HG03280 (cell line): ENCODE results near the gene PDE6H.

Experiments used
- ATAC-seq: cut with Tn5 transposase; IDR thresholded peaks from one replicate; pipeline ENCODE4 v1.9.1; 2021; ENCODE audit warnings: mild to moderate bottlenecking, moderate library complexity; ENCODE audit not compliant: unreplicated experiment

Gene PDE6H

GRCh38 chr12:14999021-14999694 is 26.3 kb downstream of the PDE6H start:
- no peak for ATAC-seq

- no peak for ATAC-seq
These were observed 27.0 kb downstream of the PDE6H start for GRCh38 chr12:14999695-15000365.

GRCh38 chr12:15000575-15000974 is 27.7 kb downstream of the PDE6H start:
- no peak for ATAC-seq

GRCh38 chr12:15001733-15002382 is 29.0 kb downstream of the PDE6H start:
- ATAC-seq: no peak

GRCh38 chr12:15004421-15004820 is 31.6 kb downstream of the PDE6H start:
- ATAC-seq: no peak

GRCh38 chr12:15005064-15005463 is 32.2 kb downstream of the PDE6H start:
- ATAC-seq: no peak

GRCh38 chr12:15007551-15007950 is 34.7 kb downstream of the PDE6H start:
- no peak for ATAC-seq

- peak; percentile 59 for ATAC-seq
These were observed 38.3 kb downstream of the PDE6H start for GRCh38 chr12:15011162-15011561.

DNA sequence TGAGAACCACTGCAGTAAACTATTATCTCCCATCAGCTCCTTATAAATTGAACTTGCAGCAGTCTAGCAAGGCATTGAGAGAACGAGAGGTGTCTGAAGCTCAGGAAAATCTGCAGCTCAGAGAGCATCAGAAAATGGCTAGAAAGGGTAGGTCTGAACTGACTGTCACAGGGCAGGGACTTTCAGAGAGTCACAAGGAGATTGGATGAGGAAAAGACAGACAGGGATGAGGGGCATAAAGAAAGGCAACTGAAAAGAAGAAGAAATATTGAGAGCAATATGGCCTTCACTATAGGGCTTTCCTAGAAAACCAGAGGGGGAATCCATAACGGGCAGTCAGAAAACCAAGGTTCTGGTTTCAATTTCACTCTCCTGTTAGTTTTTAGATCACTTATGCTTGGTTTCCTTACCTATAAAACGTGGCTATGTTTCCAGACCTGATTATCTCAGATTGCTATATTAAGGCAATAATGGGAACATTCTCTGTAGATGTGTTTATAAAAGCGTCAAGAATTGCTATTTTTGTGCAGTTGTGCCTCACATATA is 40.9 kb downstream of the PDE6H start:
- no peak for ATAC-seq

DNA sequence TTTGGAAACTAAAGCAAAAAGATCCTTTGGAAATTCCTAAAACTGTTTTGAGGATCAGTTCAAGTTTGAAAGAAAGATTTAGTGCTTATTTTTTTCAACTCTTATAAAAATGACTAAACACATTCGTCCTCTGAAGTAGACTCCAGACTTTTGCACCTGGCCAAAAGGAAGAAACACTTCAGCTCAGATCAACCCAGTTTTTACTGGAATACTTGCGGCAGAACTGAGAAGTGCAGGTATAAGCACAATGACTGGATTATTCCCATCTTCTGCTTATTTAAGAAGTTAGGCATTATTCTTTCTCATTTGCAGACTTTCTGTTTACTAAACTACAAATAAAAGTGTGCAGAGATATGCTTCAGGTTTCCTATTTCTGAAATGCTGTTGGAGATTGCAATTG is 41.9 kb downstream of the PDE6H start:
- ATAC-seq: no peak

GRCh38 chr12:15015121-15015520 is 42.3 kb downstream of the PDE6H start:
- ATAC-seq: no peak

- no peak for ATAC-seq
These were observed 47.3 kb downstream of the PDE6H start for GRCh38 chr12:15020156-15020555.
